HepG2 (cell line): ENCODE measurements around the gene GRM5.

ENCODE experiments used
- BRCA1 ChIP-seq: sonication (generic); formaldehyde crosslinking; IDR thresholded peaks from 2 replicates; pipeline ENCODE4 v1.4.0; 2020; ENCODE audit warnings: missing genetic modification reagents
- EZH2 ChIP-seq: conservative IDR thresholded peaks from 2 replicates; pipeline ENCODE4 v1.6.1; 2012; ENCODE audit warnings: mild to moderate bottlenecking, low read depth, low read length, moderate library complexity
- MIER3 ChIP-seq: IDR thresholded peaks from 2 replicates; pipeline ENCODE4 v1.6.1; 2016; ENCODE audit warnings: missing compliant biosample characterization, borderline replicate concordance
- NR3C1 ChIP-seq: sonication (generic); formaldehyde crosslinking; IDR thresholded peaks from 2 replicates; pipeline ENCODE4 v1.4.0; 2020; ENCODE audit warnings: missing genetic modification reagents
- ZNF367 ChIP-seq: sonication (generic); formaldehyde crosslinking; IDR thresholded peaks from 2 replicates; pipeline ENCODE4 v1.4.0; 2020; ENCODE audit warnings: missing genetic modification reagents, borderline replicate concordance
- ZNF510 ChIP-seq: sonication (generic); formaldehyde crosslinking; IDR thresholded peaks from 2 replicates; pipeline ENCODE4 v1.4.0; 2020; ENCODE audit warnings: low read depth, mild to moderate bottlenecking, missing genetic modification reagents
- TF ChIP-seq, protein P1 (sequence below): sonication (generic); formaldehyde crosslinking; IDR thresholded peaks from 2 replicates; pipeline ENCODE4 v1.5.0; 2020; ENCODE audit warnings: mild to moderate bottlenecking, missing genetic modification reagents, moderate library complexity
- TF ChIP-seq, protein P2 (sequence below): sonication (generic); formaldehyde crosslinking; IDR thresholded peaks from 2 replicates; pipeline ENCODE4 v1.4.0; 2020; ENCODE audit warnings: missing genetic modification reagents
- TF ChIP-seq, protein P3 (sequence below): sonication (generic); formaldehyde crosslinking; IDR thresholded peaks from 2 replicates; pipeline ENCODE4 v1.8.0; 2022; ENCODE audit warnings: missing genetic modification reagents, mild to moderate bottlenecking, borderline replicate concordance

DNA sequence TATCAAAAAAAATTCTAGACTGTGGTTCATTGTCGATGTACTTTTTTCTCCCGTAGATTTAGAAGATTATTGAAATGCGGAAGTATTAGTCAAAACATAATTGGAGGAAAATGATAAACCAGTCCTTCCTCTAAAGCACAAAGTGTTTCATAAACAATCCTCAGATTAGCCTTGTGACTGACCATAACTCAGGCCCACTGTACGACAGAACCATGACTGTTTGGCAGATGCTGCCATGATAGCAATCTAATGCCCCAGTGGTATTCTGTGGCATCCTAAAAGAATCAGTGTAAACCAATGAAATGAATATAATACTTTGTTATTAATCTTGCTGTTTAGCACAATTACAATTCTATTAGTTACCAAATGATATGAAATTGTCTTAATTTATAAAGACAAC, 601.3 kb downstream of the GRM5 start:
- TF ChIP-seq NR3C1 (CRISPR knock-in tag) (no peak), BRCA1 (CRISPR knock-in tag) (no peak), MIER3 (no peak), ZNF510 (CRISPR knock-in tag) (no peak), ZNF367 (no peak), EZH2 (no peak)
- TF ChIP-seq, protein P1, sequence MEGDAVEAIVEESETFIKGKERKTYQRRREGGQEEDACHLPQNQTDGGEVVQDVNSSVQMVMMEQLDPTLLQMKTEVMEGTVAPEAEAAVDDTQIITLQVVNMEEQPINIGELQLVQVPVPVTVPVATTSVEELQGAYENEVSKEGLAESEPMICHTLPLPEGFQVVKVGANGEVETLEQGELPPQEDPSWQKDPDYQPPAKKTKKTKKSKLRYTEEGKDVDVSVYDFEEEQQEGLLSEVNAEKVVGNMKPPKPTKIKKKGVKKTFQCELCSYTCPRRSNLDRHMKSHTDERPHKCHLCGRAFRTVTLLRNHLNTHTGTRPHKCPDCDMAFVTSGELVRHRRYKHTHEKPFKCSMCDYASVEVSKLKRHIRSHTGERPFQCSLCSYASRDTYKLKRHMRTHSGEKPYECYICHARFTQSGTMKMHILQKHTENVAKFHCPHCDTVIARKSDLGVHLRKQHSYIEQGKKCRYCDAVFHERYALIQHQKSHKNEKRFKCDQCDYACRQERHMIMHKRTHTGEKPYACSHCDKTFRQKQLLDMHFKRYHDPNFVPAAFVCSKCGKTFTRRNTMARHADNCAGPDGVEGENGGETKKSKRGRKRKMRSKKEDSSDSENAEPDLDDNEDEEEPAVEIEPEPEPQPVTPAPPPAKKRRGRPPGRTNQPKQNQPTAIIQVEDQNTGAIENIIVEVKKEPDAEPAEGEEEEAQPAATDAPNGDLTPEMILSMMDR = no peak
- TF ChIP-seq, protein P2, sequence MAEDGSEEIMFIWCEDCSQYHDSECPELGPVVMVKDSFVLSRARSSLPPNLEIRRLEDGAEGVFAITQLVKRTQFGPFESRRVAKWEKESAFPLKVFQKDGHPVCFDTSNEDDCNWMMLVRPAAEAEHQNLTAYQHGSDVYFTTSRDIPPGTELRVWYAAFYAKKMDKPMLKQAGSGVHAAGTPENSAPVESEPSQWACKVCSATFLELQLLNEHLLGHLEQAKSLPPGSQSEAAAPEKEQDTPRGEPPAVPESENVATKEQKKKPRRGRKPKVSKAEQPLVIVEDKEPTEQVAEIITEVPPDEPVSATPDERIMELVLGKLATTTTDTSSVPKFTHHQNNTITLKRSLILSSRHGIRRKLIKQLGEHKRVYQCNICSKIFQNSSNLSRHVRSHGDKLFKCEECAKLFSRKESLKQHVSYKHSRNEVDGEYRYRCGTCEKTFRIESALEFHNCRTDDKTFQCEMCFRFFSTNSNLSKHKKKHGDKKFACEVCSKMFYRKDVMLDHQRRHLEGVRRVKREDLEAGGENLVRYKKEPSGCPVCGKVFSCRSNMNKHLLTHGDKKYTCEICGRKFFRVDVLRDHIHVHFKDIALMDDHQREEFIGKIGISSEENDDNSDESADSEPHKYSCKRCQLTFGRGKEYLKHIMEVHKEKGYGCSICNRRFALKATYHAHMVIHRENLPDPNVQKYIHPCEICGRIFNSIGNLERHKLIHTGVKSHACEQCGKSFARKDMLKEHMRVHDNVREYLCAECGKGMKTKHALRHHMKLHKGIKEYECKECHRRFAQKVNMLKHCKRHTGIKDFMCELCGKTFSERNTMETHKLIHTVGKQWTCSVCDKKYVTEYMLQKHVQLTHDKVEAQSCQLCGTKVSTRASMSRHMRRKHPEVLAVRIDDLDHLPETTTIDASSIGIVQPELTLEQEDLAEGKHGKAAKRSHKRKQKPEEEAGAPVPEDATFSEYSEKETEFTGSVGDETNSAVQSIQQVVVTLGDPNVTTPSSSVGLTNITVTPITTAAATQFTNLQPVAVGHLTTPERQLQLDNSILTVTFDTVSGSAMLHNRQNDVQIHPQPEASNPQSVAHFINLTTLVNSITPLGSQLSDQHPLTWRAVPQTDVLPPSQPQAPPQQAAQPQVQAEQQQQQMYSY (CRISPR knock-in tag) = no peak
- TF ChIP-seq, protein P3, sequence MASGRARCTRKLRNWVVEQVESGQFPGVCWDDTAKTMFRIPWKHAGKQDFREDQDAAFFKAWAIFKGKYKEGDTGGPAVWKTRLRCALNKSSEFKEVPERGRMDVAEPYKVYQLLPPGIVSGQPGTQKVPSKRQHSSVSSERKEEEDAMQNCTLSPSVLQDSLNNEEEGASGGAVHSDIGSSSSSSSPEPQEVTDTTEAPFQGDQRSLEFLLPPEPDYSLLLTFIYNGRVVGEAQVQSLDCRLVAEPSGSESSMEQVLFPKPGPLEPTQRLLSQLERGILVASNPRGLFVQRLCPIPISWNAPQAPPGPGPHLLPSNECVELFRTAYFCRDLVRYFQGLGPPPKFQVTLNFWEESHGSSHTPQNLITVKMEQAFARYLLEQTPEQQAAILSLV (CRISPR knock-in tag) = no peak
